GM12878 (cell line): ENCODE data around the gene EHMT2. TPM values are rescaled to one million over a fixed set of nuclear protein-coding genes. Genes with fewer than 3 reads are reported as not detected.
A peak's percentile ranks its signal among the peaks of the same experiment; 100 is the strongest.

ENCODE experiments used
- ATAC-seq: fragments of 200-7000 bp; cut with Tn5 transposase; 3 replicates; pipeline ENCODE4 v1.9.1; 2020; ENCODE audit warnings: mild to moderate bottlenecking, moderate library complexity
- BruUV-seq: library from RNA; stranded (reverse); fragments of 400-500 nt; replicated peaks from 2 replicates; lab custom pipeline; 2021; lab: Mats Ljungman, UMichigan
- CTCF ChIA-PET: fragments of 300-600 bp; sonication (Branson Sonifier 250); formaldehyde crosslinking; extraction: SDS; loops from one replicate; lab custom pipeline; 2021; ENCODE audit warnings: inconsistent platforms; lab: Yijun Ruan, JAX
- POLR2A ChIA-PET: fragments of 350-600 bp; formaldehyde crosslinking; extraction: SDS; loops from one replicate; lab custom pipeline; 2021; ENCODE audit warnings: inconsistent platforms; lab: Charles Lee
- RAD21 ChIA-PET: fragments of 300-600 bp; sonication (Branson Sonifier 250); formaldehyde crosslinking; loops from one replicate; lab custom pipeline; 2023; ENCODE audit warnings: antibody characterized with exemption; ENCODE audit not compliant: unreplicated experiment; lab: Charles Lee
- SMC1A ChIA-PET: fragments of 300-600 bp; sonication (Branson Sonifier 250); formaldehyde crosslinking; loops from one replicate; lab custom pipeline; 2023; ENCODE audit not compliant: unreplicated experiment, uncharacterized antibody; lab: Charles Lee
- DNase-seq: peaks from one replicate; pipeline ENCODE4 v3.0.0-alpha.2; 2011; ENCODE audit warnings: low read depth, low spot score
- FAIRE-seq: peaks from 3 replicates; lab custom pipeline; 2011; peaks lifted over from hg19 to GRCh38; lab: Jason Lieb, UNC
- H2AFZ ChIP-seq: 2 replicates; pipeline ENCODE4 v1.6.0; 2011; ENCODE audit warnings: low read depth, low read length, control low read depth; ENCODE audit not compliant: control insufficient read depth
- H3K27ac ChIP-seq: 2 replicates; pipeline ENCODE4 v1.5.1; 2011; ENCODE audit warnings: control low read depth; ENCODE audit not compliant: control insufficient read depth, insufficient read depth
- H3K27me3 ChIP-seq, 2 experiments: replicated peaks in 1 of 2; 2 replicates each; pipeline versions ENCODE4 v1.6.0 to v1.6.1; 2011; ENCODE audit warnings: low read length in 1 of 2; ENCODE audit not compliant: control insufficient read depth in 2 of 2, insufficient read depth in 2 of 2
- H3K36me3 ChIP-seq, 2 experiments: 2 replicates each; pipeline ENCODE4 v1.5.1; 2011; ENCODE audit warnings: low read length in 1 of 2; ENCODE audit not compliant: control insufficient read depth in 2 of 2, insufficient read depth in 2 of 2
- H3K4me1 ChIP-seq: 2 replicates; pipeline ENCODE4 v1.6.1; 2011; ENCODE audit warnings: mild to moderate bottlenecking, low read length, moderate library complexity, mixed read lengths; ENCODE audit not compliant: control insufficient read depth, insufficient read depth
- H3K4me2 ChIP-seq: 2 replicates; pipeline ENCODE4 v1.6.0; 2011; ENCODE audit warnings: control low read depth; ENCODE audit not compliant: control insufficient read depth, insufficient read depth
- H3K4me3 ChIP-seq: fragments of 200-600 bp; sonication (generic); 2 replicates; pipeline ENCODE4 v1.5.1; 2016
- H3K79me2 ChIP-seq: 2 replicates; pipeline ENCODE4 v1.6.0; 2011; ENCODE audit warnings: low read length; ENCODE audit not compliant: control insufficient read depth, insufficient read depth
- H3K9ac ChIP-seq: 2 replicates; pipeline ENCODE4 v1.8.0; 2011; ENCODE audit warnings: low read length, control low read depth, mixed read lengths; ENCODE audit not compliant: control insufficient read depth, insufficient read depth
- H3K9me3 ChIP-seq: replicated peaks from 3 replicates; pipeline ENCODE4 v1.5.1; 2011; ENCODE audit warnings: mild to moderate bottlenecking, low read length; ENCODE audit not compliant: control insufficient read depth, insufficient read depth
- H4K20me1 ChIP-seq: 2 replicates; pipeline ENCODE4 v1.6.0; 2011; ENCODE audit not compliant: control insufficient read depth, insufficient read depth
- EGR1 ChIP-seq, 2 experiments: IDR thresholded peaks; 1 replicate in 1 of 2; 2 replicates in 1 of 2; pipeline ENCODE4 v1.6.1; 2011 to 2012; ENCODE audit warnings: low read depth in 2 of 2, low read length in 2 of 2, borderline replicate concordance in 1 of 2, mild to moderate bottlenecking in 1 of 2, moderate library complexity in 1 of 2
- POU2F2 ChIP-seq: IDR thresholded peaks from 3 replicates; pipeline ENCODE4 v1.6.1; 2011; ENCODE audit warnings: low read depth, mild to moderate bottlenecking, low read length, borderline replicate concordance
- TCF12 ChIP-seq: IDR thresholded peaks from 2 replicates; pipeline ENCODE4 v1.6.1; 2011; ENCODE audit warnings: low read depth, mild to moderate bottlenecking, low read length
- WGBS: methylation state at CpG from one replicate; pipeline ENCODE4 v1.1.6; 2016; ENCODE audit warnings: low lambda C conversion rate; ENCODE audit not compliant: insufficient replicate concordance, insufficient coverage; ENCODE audit errors: missing lambda C conversion rate; 5-methylcytosine and 5-hydroxymethylcytosine counted together
- in situ Hi-C: fragments of 300-500 bp; cut with MboI; formaldehyde crosslinking; loops from 9 replicates; pipeline ENCODE4 v1.14.3; 2018; ENCODE audit warnings: mixed read lengths
- intact Hi-C: fragments of 100-400 bp; cut with micrococcal nuclease; formaldehyde crosslinking; loops from one replicate; pipeline ENCODE4 v1.14.2; 2022; ENCODE audit not compliant: unreplicated experiment
- polyA plus RNA-seq, 11 experiments: library from polyadenylated mRNA; depleted of rRNA in 4 of 11; unstranded in 6 of 11; stranded (reverse) in 5 of 11; fragments of >200 nt; fragmentation: Nextera tagmentation in 4 of 11; fragmentation: Illumina TruSeq in 1 of 11; extraction: Ambion mirVana in 4 of 11; extraction: Trizol in 1 of 11; gene quantifications; 1 replicate in 1 of 11; 2 replicates in 10 of 11; pipeline versions ENCODE4 v1.2.1 to v1.2.3, GENCODE V29; 2011 to 2016; ENCODE audit warnings: inconsistent platforms in 2 of 11, missing spikeins in 2 of 11, low read depth in 1 of 11
- total RNA-seq, 4 experiments: library from RNA; depleted of rRNA in 3 of 4; stranded (reverse); fragments of >200 nt in 3 of 4; fragmentation: Illumina TruSeq in 1 of 4; extraction: Trizol in 1 of 4; gene quantifications; 2 replicates each; pipeline versions ENCODE4 v1.2.1 to v1.2.3, GENCODE V29; 2013 to 2021
- TF ChIP-seq, protein P1 (sequence below): fragments of 450-650 bp; IDR thresholded peaks from 2 replicates; pipeline ENCODE4 v1.6.1; 2017; ENCODE audit warnings: mild to moderate bottlenecking, moderate library complexity

Gene EHMT2
- total and polyA plus RNA-seq, 10 of the 15 experiments (the other 5 are each of a cell fraction or from before 2014, with no cell fraction given): 1.7 to 53.2 (median 36.3) TPM

DNA sequence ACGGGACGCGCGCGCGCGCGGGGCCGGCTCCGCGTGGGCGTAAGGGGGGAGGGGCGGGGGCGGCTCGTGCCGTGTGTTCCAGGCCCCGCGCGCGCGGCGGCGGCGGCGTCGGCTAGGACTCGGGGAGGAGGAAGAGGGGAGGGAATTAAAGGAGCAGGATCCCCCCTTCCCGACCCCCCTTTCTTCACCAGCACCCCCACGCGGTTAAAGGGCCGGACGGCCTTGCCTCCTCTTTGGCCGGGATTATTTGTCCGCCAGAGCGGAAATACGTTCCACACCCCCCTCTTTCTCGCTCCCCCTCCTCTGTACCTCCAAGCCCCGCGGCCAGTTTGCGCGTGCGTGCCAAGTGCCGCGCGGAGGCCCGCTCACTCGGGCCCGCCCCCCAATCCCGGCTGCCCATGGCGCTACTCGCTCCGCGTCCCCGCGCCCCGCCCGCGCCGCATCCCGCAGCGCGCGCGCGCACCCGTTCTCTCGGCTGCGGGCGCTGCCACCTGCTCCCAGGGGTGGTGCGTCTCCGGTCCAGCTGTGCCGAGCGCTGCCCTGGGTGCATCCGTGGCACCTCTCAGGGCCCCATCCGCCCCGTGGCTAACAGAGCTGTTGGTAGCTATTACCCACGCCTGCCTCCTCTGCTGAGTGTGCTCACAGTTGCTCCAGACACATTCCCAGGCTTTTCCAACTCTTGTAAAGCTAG, 4.6 kb upstream of the EHMT2 start, which contains the start of gene ZBTB12 (continued):
- TF ChIP-seq, protein P1, sequence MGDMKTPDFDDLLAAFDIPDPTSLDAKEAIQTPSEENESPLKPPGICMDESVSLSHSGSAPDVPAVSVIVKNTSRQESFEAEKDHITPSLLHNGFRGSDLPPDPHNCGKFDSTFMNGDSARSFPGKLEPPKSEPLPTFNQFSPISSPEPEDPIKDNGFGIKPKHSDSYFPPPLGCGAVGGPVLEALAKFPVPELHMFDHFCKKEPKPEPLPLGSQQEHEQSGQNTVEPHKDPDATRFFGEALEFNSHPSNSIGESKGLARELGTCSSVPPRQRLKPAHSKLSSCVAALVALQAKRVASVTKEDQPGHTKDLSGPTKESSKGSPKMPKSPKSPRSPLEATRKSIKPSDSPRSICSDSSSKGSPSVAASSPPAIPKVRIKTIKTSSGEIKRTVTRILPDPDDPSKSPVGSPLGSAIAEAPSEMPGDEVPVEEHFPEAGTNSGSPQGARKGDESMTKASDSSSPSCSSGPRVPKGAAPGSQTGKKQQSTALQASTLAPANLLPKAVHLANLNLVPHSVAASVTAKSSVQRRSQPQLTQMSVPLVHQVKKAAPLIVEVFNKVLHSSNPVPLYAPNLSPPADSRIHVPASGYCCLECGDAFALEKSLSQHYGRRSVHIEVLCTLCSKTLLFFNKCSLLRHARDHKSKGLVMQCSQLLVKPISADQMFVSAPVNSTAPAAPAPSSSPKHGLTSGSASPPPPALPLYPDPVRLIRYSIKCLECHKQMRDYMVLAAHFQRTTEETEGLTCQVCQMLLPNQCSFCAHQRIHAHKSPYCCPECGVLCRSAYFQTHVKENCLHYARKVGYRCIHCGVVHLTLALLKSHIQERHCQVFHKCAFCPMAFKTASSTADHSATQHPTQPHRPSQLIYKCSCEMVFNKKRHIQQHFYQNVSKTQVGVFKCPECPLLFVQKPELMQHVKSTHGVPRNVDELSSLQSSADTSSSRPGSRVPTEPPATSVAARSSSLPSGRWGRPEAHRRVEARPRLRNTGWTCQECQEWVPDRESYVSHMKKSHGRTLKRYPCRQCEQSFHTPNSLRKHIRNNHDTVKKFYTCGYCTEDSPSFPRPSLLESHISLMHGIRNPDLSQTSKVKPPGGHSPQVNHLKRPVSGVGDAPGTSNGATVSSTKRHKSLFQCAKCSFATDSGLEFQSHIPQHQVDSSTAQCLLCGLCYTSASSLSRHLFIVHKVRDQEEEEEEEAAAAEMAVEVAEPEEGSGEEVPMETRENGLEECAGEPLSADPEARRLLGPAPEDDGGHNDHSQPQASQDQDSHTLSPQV: no peak

DNA sequence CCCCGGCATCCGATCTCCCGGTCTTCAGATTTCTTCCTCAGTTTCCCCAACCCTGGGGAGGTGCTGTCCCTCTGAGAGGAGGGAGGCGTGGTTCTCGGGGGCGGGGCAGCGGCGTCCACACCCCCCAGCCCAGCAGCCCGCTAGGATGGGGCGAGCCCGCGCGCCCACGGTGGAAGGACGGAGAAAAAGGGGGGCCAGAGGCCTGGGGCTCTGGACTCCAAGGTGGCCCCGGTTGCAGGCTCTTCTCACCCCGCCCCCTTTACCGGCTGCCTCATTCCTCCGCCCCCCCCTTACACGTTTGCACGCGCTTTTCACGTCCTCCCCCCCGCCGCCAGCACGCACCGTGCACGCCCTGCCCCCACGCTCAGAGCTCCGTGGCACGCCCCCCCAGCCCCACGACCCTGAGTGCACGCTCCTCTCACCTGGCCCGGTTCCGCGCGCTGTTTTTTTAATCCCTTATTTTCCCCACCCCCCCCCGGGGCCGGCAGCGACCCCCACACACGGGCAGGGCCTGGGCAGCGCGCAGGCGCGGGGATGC, 4.0 kb upstream of the EHMT2 start:
- ChIA-PET POLR2A (interaction anchor here (0.6 to 1.9 kb wide), 3 partner anchors 39 to 359 kb away, joined by 5 to 8 read pairs (median 8); partner anchors contain the start of genes DXO and NEU1), RAD21 (interaction anchor here (0.6 kb wide), 1 partner anchor 241 kb away, joined by 3 read pairs; the partner anchor contains the start of gene C6orf47), SMC1A (no interaction called here), CTCF (interaction anchor here (1.7 kb wide), 1 partner anchor 51 kb away, joined by 4 read pairs; no protein-coding TSS in a partner anchor)
- ATAC-seq: peak; percentile 6
- TSS peak; percentile 62 for BruUV-seq
- no peaks in the 10 kb centered on the region for H3K27me3 ChIP-seq
- FAIRE-seq: no peak
- peak overlapping the region; percentile 94 for H3K4me2 ChIP-seq
- TF ChIP-seq TCF12: 0 out of 2 replicates have a peak, but pooled peaks have one; percentile 7
- no peak for TF ChIP-seq POU2F2
- peak in 1 of 2 experiments; percentile 26; a peak in 1 of 3 replicates for TF ChIP-seq EGR1 (IDR thresholded peaks at IDR 0.05; ENCODE audit: borderline replicate concordance in 1 of 2, low read depth in 2 of 2, low read length in 2 of 2)
- intact Hi-C loops (loop anchor here (10.0 kb wide), 1 partner anchor 357 kb away; the partner anchor contains the start of genes ATP6V1G2, DDX39B and NFKBIL1), in situ Hi-C loops (no loop called here)
- no peak overlapping the region for H2AFZ ChIP-seq
- H4K20me1 ChIP-seq: no peaks in the 10 kb centered on the region
- H3K4me3 ChIP-seq: peak overlapping the region; percentile 89
- peaks cover 14% of the 10 kb centered on the region for H3K4me1 ChIP-seq
- no peak for DNase-seq
- peaks cover 12% of the 10 kb centered on the region for H3K79me2 ChIP-seq
- no peak overlapping the region; the same call in 1 of the 2 replicates for H3K9ac ChIP-seq
- no peaks in the 10 kb centered on the region for H3K9me3 ChIP-seq
- no peaks in the 10 kb centered on the region; a peak in 1 of 4 replicates for H3K36me3 ChIP-seq
- 3% methylated on average over 29 of the region's 45 CpGs for WGBS
- peak overlapping the region; percentile 49; the same call in 1 of the 2 replicates for H3K27ac ChIP-seq
